Activated gamma-delta T cell treated with Interleukin-2 at 50 U/mL for 16 hours (primary cell): ENCODE measurements around the gene ACOXL.

Experiments
- DNase-seq: peaks from one replicate; pipeline ENCODE4 v3.0.0-alpha.2; 2020

ACOXL gene

GRCh38 chr2:110881908-110882307 lies 149.5 kb downstream of the ACOXL start:
- DNase-seq = no peak

GRCh38 chr2:110883406-110883805 lies 151.0 kb downstream of the ACOXL start:
- DNase-seq = no peak

GRCh38 chr2:110885256-110885655 lies 152.9 kb downstream of the ACOXL start:
- no peak for DNase-seq

- DNase-seq = no peak
Observed at GRCh38 chr2:110886826-110887573, 154.6 kb downstream of the ACOXL start.

- DNase-seq = no peak
Observed at GRCh38 chr2:110888411-110888810, 156.0 kb downstream of the ACOXL start.

GRCh38 chr2:110891626-110892025 lies 159.3 kb downstream of the ACOXL start:
- no peak for DNase-seq

- no peak for DNase-seq
Observed at GRCh38 chr2:110896226-110896625, 163.9 kb downstream of the ACOXL start.

GRCh38 chr2:110897966-110898365 lies 165.6 kb downstream of the ACOXL start:
- DNase-seq = no peak

- no peak for DNase-seq
Observed at GRCh38 chr2:110900191-110900590, 167.8 kb downstream of the ACOXL start.

GRCh38 chr2:110903548-110903947 lies 171.2 kb downstream of the ACOXL start:
- DNase-seq = no peak

GRCh38 chr2:110904116-110904778 lies 171.9 kb downstream of the ACOXL start:
- DNase-seq = no peak

- no peak for DNase-seq
Observed at GRCh38 chr2:110904779-110905148, 172.4 kb downstream of the ACOXL start.

- DNase-seq = no peak
Observed at GRCh38 chr2:110905217-110905616, 172.8 kb downstream of the ACOXL start.

- DNase-seq = no peak
Observed at GRCh38 chr2:110906613-110907298, 174.4 kb downstream of the ACOXL start.

GRCh38 chr2:110909501-110909900 lies 177.1 kb downstream of the ACOXL start:
- DNase-seq = no peak

GRCh38 chr2:110910423-110910822 lies 178.1 kb downstream of the ACOXL start:
- DNase-seq = no peak

- no peak for DNase-seq
Observed at GRCh38 chr2:110919738-110920137, 187.4 kb downstream of the ACOXL start.

- DNase-seq = no peak
Observed at GRCh38 chr2:110925479-110925878, 193.1 kb downstream of the ACOXL start.

- DNase-seq = no peak
Observed at GRCh38 chr2:110927526-110927925, 195.2 kb downstream of the ACOXL start.

GRCh38 chr2:110929528-110929927 lies 197.2 kb downstream of the ACOXL start:
- DNase-seq = no peak

GRCh38 chr2:110931648-110932047 lies 199.3 kb downstream of the ACOXL start:
- no peak for DNase-seq

- DNase-seq = no peak
Observed at GRCh38 chr2:110933420-110933819, 201.0 kb downstream of the ACOXL start.

GRCh38 chr2:110934948-110935347 lies 202.6 kb downstream of the ACOXL start:
- no peak for DNase-seq

GRCh38 chr2:110940376-110940910 lies 208.1 kb downstream of the ACOXL start:
- DNase-seq = no peak
